B cell (primary cell): ENCODE data around the gene GCNT2. TPM values are rescaled to one million over a fixed set of nuclear protein-coding genes. Genes with fewer than 3 reads are reported as not detected.

Experiments used
- ATAC-seq: fragments of 200-7000 bp; cut with Tn5 transposase; one replicate; pipeline ENCODE4 v1.10.0; 2021; ENCODE audit warnings: low read depth, mild to moderate bottlenecking, moderate number of reproducible peaks, moderate library complexity
- CTCF ChIA-PET: fragments of 350-600 bp; sonication (Branson Sonifier 250); formaldehyde crosslinking; loops from one replicate; lab custom pipeline; 2021; ENCODE audit warnings: antibody characterized with exemption, inconsistent platforms; lab: Charles Lee
- POLR2A ChIA-PET: fragments of 350-600 bp; sonication (Branson Sonifier 250); formaldehyde crosslinking; loops from one replicate; lab custom pipeline; 2021; ENCODE audit warnings: antibody characterized with exemption; lab: Charles Lee
- DNase-seq: peaks from one replicate; pipeline ENCODE4 v3.0.0; 2013
- H2AFZ ChIP-seq: 2 replicates; pipeline ENCODE4 v1.6.1; 2012; ENCODE audit warnings: mild to moderate bottlenecking, low read depth, low read length; ENCODE audit not compliant: insufficient read depth, poor library complexity, severe bottlenecking
- H3K27ac ChIP-seq, 2 donors: 1 replicate in 1 of 2; 2 replicates in 1 of 2; pipeline ENCODE4 v1.5.1; 2012 to 2013; ENCODE audit warnings: low read length in 2 of 2, mild to moderate bottlenecking in 2 of 2, moderate library complexity in 1 of 2
- H3K27me3 ChIP-seq, 4 experiments: fragments of 200-600 bp in 1 of 4; sonication (generic) in 1 of 4; replicated peaks in 1 of 4; 1 replicate in 2 of 4; 2 replicates in 2 of 4; pipeline versions ENCODE4 v1.6.1 to v1.7.0; 2013 to 2016; ENCODE audit warnings: low read length in 3 of 4, mild to moderate bottlenecking in 2 of 4, mixed read lengths in 1 of 4, moderate library complexity in 1 of 4; ENCODE audit not compliant: insufficient read depth in 4 of 4, control insufficient read depth in 3 of 4; ENCODE audit errors: control extremely low read depth in 1 of 4
- H3K36me3 ChIP-seq, 2 experiments: replicated peaks in 1 of 2; 1 replicate in 1 of 2; 2 replicates in 1 of 2; pipeline versions ENCODE4 v1.6.1 to v1.7.1; 2013; ENCODE audit warnings: low read length in 1 of 2; ENCODE audit not compliant: insufficient read depth in 2 of 2, control insufficient read depth in 1 of 2; ENCODE audit errors: control extremely low read depth in 1 of 2, extremely low read depth in 1 of 2
- H3K4me1 ChIP-seq, 2 donors: fragments of 200-600 bp in 1 of 2; sonication (generic) in 1 of 2; 1 replicate in 1 of 2; 2 replicates in 1 of 2; pipeline versions ENCODE4 v1.5.1 to v1.6.1; 2013 to 2017; ENCODE audit warnings: low read length in 2 of 2; ENCODE audit not compliant: control insufficient read depth in 2 of 2, insufficient read depth in 2 of 2
- H3K4me2 ChIP-seq: replicated peaks from 2 replicates; pipeline ENCODE3; 2012; ENCODE audit warnings: mild to moderate bottlenecking, low read depth, low read length; ENCODE audit not compliant: poor library complexity, severe bottlenecking
- H3K4me3 ChIP-seq, 5 experiments: fragments of 200-600 bp in 1 of 5; sonication (generic) in 1 of 5; 1 replicate in 3 of 5; 2 replicates in 2 of 5; pipeline versions ENCODE4 v1.5.1 to v1.7.0; 2011 to 2016; ENCODE audit warnings: low read length in 4 of 5, mild to moderate bottlenecking in 4 of 5, low read depth in 2 of 5, control low read depth in 1 of 5, moderate library complexity in 1 of 5; ENCODE audit not compliant: insufficient read depth in 1 of 5; ENCODE audit errors: control extremely low read depth in 1 of 5, extremely low read depth in 1 of 5
- H3K79me2 ChIP-seq: fragments of 200-600 bp; sonication (generic); one replicate; pipeline ENCODE4 v1.6.0; 2016; ENCODE audit warnings: low read length; ENCODE audit not compliant: control insufficient read depth, insufficient read depth
- H3K9ac ChIP-seq: fragments of 200-600 bp; sonication (generic); 2 replicates; pipeline ENCODE4 v1.6.1; 2017; ENCODE audit warnings: mild to moderate bottlenecking, low read length, moderate library complexity
- H3K9me3 ChIP-seq, 3 donors: one replicate each; pipeline versions ENCODE4 v1.6.1 to v1.7.1; 2013; ENCODE audit warnings: low read length in 2 of 3; ENCODE audit not compliant: control insufficient read depth in 2 of 3, insufficient read depth in 1 of 3; ENCODE audit errors: control extremely low read depth in 1 of 3
- H4K20me1 ChIP-seq: 2 replicates; pipeline ENCODE4 v1.6.0; 2012; ENCODE audit warnings: mild to moderate bottlenecking, low read length; ENCODE audit not compliant: insufficient read depth, control insufficient read depth, poor library complexity, severe bottlenecking
- H3K27ac Mint-ChIP-seq: one replicate; pipeline ENCODE4 v1.8.0; 2021; ENCODE audit warnings: mixed read lengths
- H3K27me3 Mint-ChIP-seq: one replicate; pipeline ENCODE4 v1.8.0; 2021; ENCODE audit warnings: mixed read lengths
- H3K4me1 Mint-ChIP-seq: one replicate; pipeline ENCODE4 v1.8.0; 2021; ENCODE audit warnings: mixed read lengths
- H3K4me3 Mint-ChIP-seq: one replicate; pipeline ENCODE4 v1.8.0; 2021; ENCODE audit warnings: mixed read lengths
- H3K9me3 Mint-ChIP-seq: one replicate; pipeline ENCODE4 v1.8.0; 2022; ENCODE audit warnings: mixed read lengths; ENCODE audit not compliant: insufficient read depth
- CTCF ChIP-seq: fragments of 200-600 bp; IDR thresholded peaks from one replicate; pipeline ENCODE4 v1.8.0; 2022; ENCODE audit warnings: antibody characterized with exemption, mild to moderate bottlenecking
- EZH2 ChIP-seq: IDR thresholded peaks from 2 replicates; pipeline ENCODE4 v1.6.1; 2012; ENCODE audit warnings: borderline replicate concordance, low read depth, mild to moderate bottlenecking, moderate library complexity, low read length; ENCODE audit not compliant: insufficient read depth, poor library complexity, severe bottlenecking
- WGBS: methylation state at CpG from one replicate; pipeline ENCODE4 v1.1.5; 2013; ENCODE audit warnings: missing lambda C conversion rate; ENCODE audit not compliant: insufficient coverage; 5-methylcytosine and 5-hydroxymethylcytosine counted together
- intact Hi-C: fragments of 100-400 bp; cut with micrococcal nuclease; formaldehyde crosslinking; loops from one replicate; pipeline ENCODE4 v1.10.0; 2022
- polyA plus RNA-seq: library from polyadenylated mRNA; depleted of rRNA; stranded (reverse); fragments of >200 nt; gene quantifications from 2 replicates; pipeline ENCODE4 v1.2.3, GENCODE V29; 2012
- total RNA-seq, 2 donors: library from RNA; stranded (reverse); fragments of 120-200 nt in 1 of 2; gene quantifications; 1 replicate in 1 of 2; 2 replicates in 1 of 2; pipeline versions ENCODE4 v1.2.3 to v1.2.4, GENCODE V29; 2013 to 2022

The GCNT2 gene
- total and polyA plus RNA-seq, 2 donors (not counting 1 experiment from before 2014, with no cell fraction given), result 6.8 to 32.1 TPM

GRCh38 chr6:10559522-10560152, 38.5 kb downstream of the GCNT2 start:
- peaks cover 45% of the 10 kb centered on the region for H4K20me1 ChIP-seq
- H3K9ac ChIP-seq, result no peak overlapping the region
- no peaks in the 10 kb centered on the region for H3K27me3 ChIP-seq
- H3K36me3 ChIP-seq, result peaks cover 0 to 4% of the 10 kb centered on the region in 2 experiments
- TF ChIP-seq CTCF (no peak), EZH2 (no peak)
- Mint-ChIP-seq H3K4me1 (peaks cover 50% of the 10 kb centered on the region), H3K4me3 (no peak overlapping the region), H3K27ac (no peak overlapping the region), H3K27me3 (no peaks in the 10 kb centered on the region), H3K9me3 (no peaks in the 10 kb centered on the region)
- no peak overlapping the region for H3K4me3 ChIP-seq
- H3K27ac ChIP-seq, result no peak overlapping the region
- peaks cover 74% of the 10 kb centered on the region for H3K79me2 ChIP-seq
- ChIA-PET CTCF (no interaction called here), POLR2A (no interaction called here)
- H2AFZ ChIP-seq, result no peak overlapping the region
- no peaks in the 10 kb centered on the region for H3K9me3 ChIP-seq
- peak; percentile 24 for ATAC-seq
- intact Hi-C loops, result loop anchor here (5.0 kb wide), 1 partner anchor 32 kb away; no protein-coding TSS in a partner anchor
- H3K4me2 ChIP-seq, result no peak overlapping the region
- peaks cover 15 to 16% of the 10 kb centered on the region in 2 donors for H3K4me1 ChIP-seq
- no peak for DNase-seq
- 96% methylated on average over 5 of the region's 9 CpGs for WGBS

- H3K79me2 ChIP-seq, result peaks cover 74% of the 10 kb centered on the region
- no peak overlapping the region for H3K4me3 ChIP-seq
- peaks cover 0 to 4% of the 10 kb centered on the region in 2 experiments for H3K36me3 ChIP-seq
- Mint-ChIP-seq H3K27me3 (no peaks in the 10 kb centered on the region), H3K4me1 (peaks cover 39% of the 10 kb centered on the region), H3K9me3 (no peaks in the 10 kb centered on the region), H3K4me3 (no peak overlapping the region), H3K27ac (no peak overlapping the region)
- no peak overlapping the region for H3K4me2 ChIP-seq
- H3K9ac ChIP-seq, result no peak overlapping the region
- ATAC-seq (no peak), DNase-seq (no peak)
- H4K20me1 ChIP-seq, result peaks cover 46% of the 10 kb centered on the region
- intact Hi-C loops, result loop anchor here (5.0 kb wide), 1 partner anchor 34 kb away; no protein-coding TSS in a partner anchor
- no peaks in the 10 kb centered on the region for H3K9me3 ChIP-seq
- no peaks in the 10 kb centered on the region for H3K27me3 ChIP-seq
- WGBS, result 66% methylated on average over 8 of the region's 9 CpGs
- ChIA-PET POLR2A (no interaction called here), CTCF (interaction anchor here (0.7 to 1.2 kb wide), 2 partner anchors 51 to 198 kb away, joined by 3 to 4 read pairs; no protein-coding TSS in a partner anchor)
- no peak overlapping the region for H3K27ac ChIP-seq
- no peak overlapping the region for H2AFZ ChIP-seq
- no peak for TF ChIP-seq EZH2
- no peak for TF ChIP-seq CTCF
- H3K4me1 ChIP-seq, result peaks cover 15 to 16% of the 10 kb centered on the region in 2 donors
These were observed 40.6 kb downstream of the GCNT2 start for GRCh38 chr6:10561611-10562199.
